Liver (tissue), 3 donors: Measurements from ENCODE around the gene SERINC5.

ENCODE experiments used
- CTCF ChIP-seq: fragments of 150-350 bp; IDR thresholded peaks from 2 replicates; pipeline ENCODE4 v1.5.1; 2017; ENCODE audit warnings: improper control_type of control experiment, low read depth, low read length; ENCODE audit not compliant: missing input control
- EGR1 ChIP-seq, 2 donors: IDR thresholded peaks; 2 replicates each; pipeline ENCODE4 v1.6.1; 2016 to 2018; ENCODE audit warnings: antibody characterized with exemption in 2 of 2, low read depth in 2 of 2
- FOXA1 ChIP-seq: IDR thresholded peaks from 2 replicates; pipeline ENCODE4 v1.6.1; 2016; ENCODE audit warnings: antibody characterized with exemption
- GABPA ChIP-seq, 2 donors: IDR thresholded peaks in 1 of 2; conservative IDR thresholded peaks in 1 of 2; 2 replicates each; pipeline ENCODE4 v1.6.1; 2016; ENCODE audit warnings: antibody characterized with exemption in 2 of 2, mild to moderate bottlenecking in 1 of 2, moderate library complexity in 1 of 2
- HNF4G ChIP-seq: IDR thresholded peaks from 2 replicates; pipeline ENCODE4 v1.6.1; 2016; ENCODE audit warnings: antibody characterized with exemption
- MAX ChIP-seq: IDR thresholded peaks from 2 replicates; pipeline ENCODE4 v1.6.1; 2016; ENCODE audit warnings: antibody characterized with exemption
- NR2F2 ChIP-seq: IDR thresholded peaks from 2 replicates; pipeline ENCODE4 v1.6.1; 2016; ENCODE audit warnings: antibody characterized with exemption
- RAD21 ChIP-seq, 2 donors: IDR thresholded peaks; 2 replicates each; pipeline ENCODE4 v1.6.1; 2016; ENCODE audit warnings: antibody characterized with exemption in 2 of 2, mild to moderate bottlenecking in 2 of 2
- REST ChIP-seq: IDR thresholded peaks from 2 replicates; pipeline ENCODE4 v1.6.1; 2016; ENCODE audit warnings: antibody characterized with exemption, mild to moderate bottlenecking
- SP1 ChIP-seq: IDR thresholded peaks from 2 replicates; pipeline ENCODE4 v1.6.1; 2018; ENCODE audit warnings: antibody characterized with exemption, mild to moderate bottlenecking
- TAF1 ChIP-seq: conservative IDR thresholded peaks from 2 replicates; pipeline ENCODE4 v1.6.1; 2016; ENCODE audit warnings: antibody characterized with exemption, mild to moderate bottlenecking
- YY1 ChIP-seq: IDR thresholded peaks from 2 replicates; pipeline ENCODE4 v1.6.1; 2016; ENCODE audit warnings: antibody characterized with exemption, mild to moderate bottlenecking
- ZBTB33 ChIP-seq: IDR thresholded peaks from 2 replicates; pipeline ENCODE4 v1.6.1; 2016; ENCODE audit warnings: antibody characterized with exemption
- donor health status: healthy.
- donor health status: healthy.

GRCh38 chr5:80212171-80212667 lies 43.6 kb downstream of the SERINC5 start:
- TF ChIP-seq ZBTB33, result no peak
- no peak for TF ChIP-seq TAF1
- TF ChIP-seq CTCF, result no peak
- no peak for TF ChIP-seq REST
- TF ChIP-seq YY1, result no peak
- no peak for TF ChIP-seq GABPA (IDR thresholded peaks at IDR 0.05 in 1 of 2, conservative IDR thresholded peaks at IDR 0.05 in 1 of 2)
- no peak for TF ChIP-seq SP1
- TF ChIP-seq RAD21 (IDR thresholded peaks at IDR 0.05), result no peak
- no peak for TF ChIP-seq FOXA1
- no peak for TF ChIP-seq NR2F2
- TF ChIP-seq MAX, result no peak
- no peak for TF ChIP-seq HNF4G
- TF ChIP-seq EGR1 (IDR thresholded peaks at IDR 0.05; ENCODE audit: low read depth in 2 of 2), result no peak
